GM10248 (cell line): Measurements from ENCODE around the gene VAV2.

Experiments
- CTCF ChIA-PET: fragments of 300-600 bp; sonication (Branson Sonifier 250); formaldehyde crosslinking; extraction: SDS; loops from one replicate; lab custom pipeline; 2021; ENCODE audit warnings: antibody characterized with exemption; lab: Yijun Ruan, JAX
- POLR2A ChIA-PET: fragments of 350-650 bp; sonication (Branson Sonifier 250); formaldehyde crosslinking; extraction: SDS; loops from one replicate; lab custom pipeline; 2020; ENCODE audit warnings: antibody characterized with exemption; lab: Yijun Ruan, JAX
- DNase-seq: peaks from one replicate; pipeline ENCODE4 v3.0.0; 2012; ENCODE audit errors: extremely low spot score
- TF ChIP-seq, protein P1 (sequence below): IDR thresholded peaks from 2 replicates; pipeline ENCODE4 v1.5.1; 2012; ENCODE audit warnings: mild to moderate bottlenecking, low read depth; ENCODE audit errors: extremely low read depth, missing control alignments, control extremely low read depth

VAV2 gene

DNA sequence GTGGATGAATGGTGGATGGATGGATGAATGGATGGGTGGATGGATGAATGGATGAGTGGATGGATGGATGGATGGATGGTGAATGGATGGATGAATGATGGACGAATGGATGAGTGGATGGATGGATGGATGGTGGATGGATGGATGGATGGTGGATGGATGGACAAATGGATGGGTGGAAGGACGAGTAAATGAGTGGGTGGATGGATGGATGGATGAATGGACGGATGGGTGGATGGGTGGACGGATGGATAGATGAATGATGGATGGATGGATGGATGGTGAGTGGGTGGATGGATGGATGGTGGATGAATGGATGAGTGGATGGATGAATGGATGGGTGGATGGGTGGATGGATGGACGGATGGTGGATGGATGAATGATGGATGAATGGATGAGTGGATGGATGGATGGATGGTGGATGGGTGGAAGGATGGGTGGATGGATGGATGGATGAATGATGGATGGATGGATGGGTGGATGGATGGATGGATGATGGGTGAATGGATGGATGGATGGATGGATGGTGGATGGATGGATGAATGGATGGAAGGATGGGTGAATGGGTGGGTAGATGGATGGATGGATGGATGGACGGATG, 58.6 kb downstream of the VAV2 start:
- no peak for DNase-seq
- TF ChIP-seq, protein P1, sequence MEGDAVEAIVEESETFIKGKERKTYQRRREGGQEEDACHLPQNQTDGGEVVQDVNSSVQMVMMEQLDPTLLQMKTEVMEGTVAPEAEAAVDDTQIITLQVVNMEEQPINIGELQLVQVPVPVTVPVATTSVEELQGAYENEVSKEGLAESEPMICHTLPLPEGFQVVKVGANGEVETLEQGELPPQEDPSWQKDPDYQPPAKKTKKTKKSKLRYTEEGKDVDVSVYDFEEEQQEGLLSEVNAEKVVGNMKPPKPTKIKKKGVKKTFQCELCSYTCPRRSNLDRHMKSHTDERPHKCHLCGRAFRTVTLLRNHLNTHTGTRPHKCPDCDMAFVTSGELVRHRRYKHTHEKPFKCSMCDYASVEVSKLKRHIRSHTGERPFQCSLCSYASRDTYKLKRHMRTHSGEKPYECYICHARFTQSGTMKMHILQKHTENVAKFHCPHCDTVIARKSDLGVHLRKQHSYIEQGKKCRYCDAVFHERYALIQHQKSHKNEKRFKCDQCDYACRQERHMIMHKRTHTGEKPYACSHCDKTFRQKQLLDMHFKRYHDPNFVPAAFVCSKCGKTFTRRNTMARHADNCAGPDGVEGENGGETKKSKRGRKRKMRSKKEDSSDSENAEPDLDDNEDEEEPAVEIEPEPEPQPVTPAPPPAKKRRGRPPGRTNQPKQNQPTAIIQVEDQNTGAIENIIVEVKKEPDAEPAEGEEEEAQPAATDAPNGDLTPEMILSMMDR: no peak
- CTCF ChIA-PET: interaction anchor here (1.6 kb wide), 1 partner anchor 37 kb away, joined by 4 read pairs; no protein-coding TSS in a partner anchor
- POLR2A ChIA-PET: no interaction called here

DNA sequence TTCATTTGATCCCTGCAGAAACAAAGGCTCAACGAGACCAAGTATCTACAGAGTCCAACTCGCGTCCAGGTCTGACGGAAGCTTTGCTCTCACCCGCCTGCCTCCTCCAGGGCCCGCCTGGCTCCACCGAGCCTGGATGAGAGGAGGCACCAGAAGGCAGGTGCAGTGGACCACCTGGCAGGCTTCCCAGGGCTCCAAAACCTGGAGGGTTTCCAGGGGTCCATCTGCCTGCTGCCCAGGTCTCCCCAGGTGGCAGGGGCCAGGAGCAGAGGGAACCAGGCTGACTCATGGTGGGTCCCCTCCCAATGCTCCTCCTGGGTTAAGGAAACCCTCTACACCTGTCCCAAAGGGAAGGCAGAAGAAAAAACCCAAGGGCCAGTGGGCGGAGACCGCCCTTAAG, 59.5 kb downstream of the VAV2 start:
- TF ChIP-seq, protein P1: no peak
- POLR2A ChIA-PET: no interaction called here
- CTCF ChIA-PET: interaction anchor here (0.9 to 1.2 kb wide), 2 partner anchors 23 to 100 kb away, joined by 3 read pairs; no protein-coding TSS in a partner anchor
- DNase-seq: no peak

DNA sequence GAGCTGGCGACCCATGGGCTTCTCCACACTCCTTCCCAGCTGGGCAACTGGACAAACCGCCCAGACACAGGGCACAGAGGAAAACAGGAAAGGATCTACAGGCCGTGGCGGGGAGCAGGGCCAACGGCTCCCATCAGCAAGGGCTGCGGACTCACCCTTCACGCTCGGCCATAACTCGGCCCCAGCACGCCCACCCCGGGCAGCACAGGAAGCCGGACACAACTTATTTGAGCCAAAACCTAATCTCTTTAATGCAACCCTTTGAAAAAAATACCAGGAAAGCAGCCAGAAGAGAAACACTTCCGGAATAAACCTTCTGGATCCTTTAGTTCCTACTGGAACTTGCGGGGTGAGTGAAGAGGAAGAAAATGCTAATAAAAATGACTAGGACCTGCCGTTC, 59.9 kb downstream of the VAV2 start:
- TF ChIP-seq, protein P1: no peak
- POLR2A ChIA-PET: interaction anchor here (0.6 kb wide), 1 partner anchor 13 kb away, joined by 3 read pairs; no protein-coding TSS in a partner anchor
- no peak for DNase-seq
- CTCF ChIA-PET: interaction anchor here (0.9 to 1.2 kb wide), 3 partner anchors 13 to 99 kb away, joined by 3 read pairs; no protein-coding TSS in a partner anchor

DNA sequence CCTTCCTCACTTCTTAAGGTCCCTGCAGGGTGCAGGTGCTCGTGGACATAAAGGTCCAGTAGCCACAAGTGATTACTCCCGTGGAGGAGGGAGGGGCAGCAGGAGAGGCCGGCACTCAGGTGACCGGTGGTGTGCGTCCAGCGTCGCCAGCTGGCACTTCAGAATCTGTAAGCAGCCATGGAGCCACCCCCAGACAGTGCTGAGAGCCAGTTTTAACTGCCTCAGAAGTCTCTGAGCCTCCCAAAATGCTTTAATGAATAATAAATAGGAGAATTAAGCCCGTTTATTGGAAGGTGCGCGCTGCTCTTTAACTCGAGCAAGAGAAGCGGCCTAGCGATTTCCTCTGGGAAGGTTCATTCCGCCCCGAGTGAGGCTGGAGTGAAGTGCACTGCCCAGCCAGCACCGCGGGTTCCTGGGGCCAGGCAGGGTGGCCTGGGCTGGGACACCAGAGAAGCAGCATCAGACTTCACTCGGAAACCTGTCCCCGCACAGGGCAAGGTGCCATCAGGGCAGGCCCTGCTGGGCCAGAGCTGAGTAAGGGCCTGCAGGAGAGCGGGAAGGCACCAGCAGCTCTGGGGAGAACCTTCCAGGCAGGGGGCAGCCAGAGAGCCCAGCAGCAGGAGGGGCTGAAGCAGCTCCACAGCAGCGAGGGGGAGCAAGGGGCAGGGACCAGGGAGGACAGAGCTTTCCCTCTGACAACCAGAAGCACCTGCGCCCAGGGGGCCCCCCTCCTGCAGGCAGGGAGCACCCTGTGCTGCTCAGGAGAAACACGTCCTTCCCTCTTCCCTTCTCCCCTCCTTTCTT, 61.2 kb downstream of the VAV2 start:
- DNase-seq: no peak
- CTCF ChIA-PET: interaction anchor here (1.0 to 1.1 kb wide), 2 partner anchors 14 to 16 kb away, joined by 3 read pairs; no protein-coding TSS in a partner anchor
- POLR2A ChIA-PET: interaction anchor here (0.7 kb wide), 1 partner anchor 10 kb away, joined by 4 read pairs; no protein-coding TSS in a partner anchor
- TF ChIP-seq, protein P1: no peak

DNA sequence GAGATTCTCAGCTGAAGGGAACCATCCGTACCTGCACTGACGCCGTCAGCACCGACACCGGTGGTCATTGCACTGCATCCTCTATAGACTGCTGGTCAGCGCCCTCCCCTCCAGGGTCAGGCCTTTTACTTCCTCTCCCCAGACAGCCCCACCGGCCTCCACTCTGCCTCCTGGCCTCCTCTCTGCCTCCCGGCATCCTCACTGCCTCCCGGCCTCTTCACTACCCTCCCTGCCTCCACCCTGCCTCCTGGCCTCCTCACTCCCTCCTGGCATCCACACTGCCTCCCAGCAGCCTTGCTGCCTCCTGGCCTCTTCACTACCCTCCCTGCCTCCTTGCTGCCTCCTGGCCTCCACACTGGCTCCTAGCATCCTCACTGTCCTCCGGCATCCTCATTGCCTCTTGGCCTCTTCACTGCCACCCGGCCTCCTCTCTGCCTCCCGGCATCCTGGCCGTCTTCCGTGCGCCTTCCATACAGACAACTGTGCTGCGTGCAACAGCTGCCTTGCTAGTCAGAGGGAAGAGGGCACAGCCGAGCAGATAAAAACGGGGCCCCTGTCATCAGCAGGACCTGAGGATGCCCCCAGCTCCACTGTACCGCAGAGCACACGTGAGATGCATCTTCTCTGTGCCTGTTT, 62.0 kb downstream of the VAV2 start:
- DNase-seq: no peak
- CTCF ChIA-PET: interaction anchor here (1.2 kb wide), 1 partner anchor 13 kb away, joined by 3 read pairs; no protein-coding TSS in a partner anchor
- TF ChIP-seq, protein P1: no peak
- POLR2A ChIA-PET: no interaction called here

DNA sequence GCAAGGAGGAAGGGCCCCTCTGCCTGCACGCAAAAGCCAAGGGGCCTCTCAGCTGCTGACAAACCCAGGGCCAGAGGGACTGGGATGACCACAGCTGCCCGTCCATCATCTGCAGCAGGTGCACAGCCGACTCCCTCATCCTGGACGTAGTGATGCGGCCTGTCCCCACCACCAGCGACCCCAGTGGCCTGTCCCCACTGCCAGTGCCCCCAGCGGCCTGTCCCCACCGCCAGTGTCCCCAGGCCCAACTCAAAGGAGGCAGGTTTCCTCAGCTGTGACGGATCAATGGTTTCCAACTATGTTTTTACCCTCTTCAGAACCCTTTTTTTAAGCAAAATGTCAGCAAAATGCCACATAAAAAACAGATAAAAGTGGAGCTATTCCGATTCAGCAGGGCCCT, 62.5 kb downstream of the VAV2 start:
- TF ChIP-seq, protein P1: no peak
- POLR2A ChIA-PET: no interaction called here
- CTCF ChIA-PET: interaction anchor here (1.2 kb wide), 1 partner anchor 13 kb away, joined by 3 read pairs; no protein-coding TSS in a partner anchor
- DNase-seq: no peak
